ENCODE results near the gene PTPRG. TPM values are rescaled to one million over a fixed set of nuclear protein-coding genes. Genes with fewer than 3 reads are reported as not detected.

PTPRG gene
- total RNA-seq, 2 donors from 2014 or later, result 76.5 to 108 TPM

- Histone ChIP-seq H3K36me3 (ENCODE audit: control insufficient read depth, insufficient read depth, low read length) (peaks cover 5% of the 10 kb centered on the region), H3K4me1 (ENCODE audit: control insufficient read depth, insufficient read depth, low read length) (no peaks in the 10 kb centered on the region), H3K27ac (ENCODE audit: low read depth, low read length) (no peak overlapping the region), H3K27me3 (ENCODE audit: control insufficient read depth, insufficient read depth, low read length, poor library complexity, severe bottlenecking) (no peaks in the 10 kb centered on the region), H3K9me3 (ENCODE audit: control insufficient read depth, low read length) (peaks cover 9% of the 10 kb centered on the region), H3K9ac (ENCODE audit: extremely low read depth, low read length, poor library complexity, severe bottlenecking) (no peak overlapping the region), H3K4me3 (ENCODE audit: low read length) (no peak overlapping the region)
- DNase-seq, result no peak
- Mint-ChIP-seq H3K4me1 (peaks cover 3% of the 10 kb centered on the region), H3K27ac (no peak overlapping the region), H3K9me3 (no peaks in the 10 kb centered on the region), H3K36me3 (ENCODE audit: low read depth) (peaks cover 8% of the 10 kb centered on the region), H3K4me3 (no peak overlapping the region), H3K27me3 (ENCODE audit: insufficient read depth) (no peaks in the 10 kb centered on the region)
- no peak for TF ChIP-seq CTCF (conservative IDR thresholded peaks at IDR 0.05)
- 83 to 99% methylated on average over 1 to 3 of the region's 3 CpGs for WGBS, 2 experiments (ENCODE audit: insufficient coverage in 1 of 2, insufficient read length in 1 of 2)
Observed at GRCh38 chr3:61819861-61820260, 258.5 kb downstream of the PTPRG start.

- H3K4me3 ChIP-seq (ENCODE audit: low read length), result no peak overlapping the region
- no peak for TF ChIP-seq CTCF (conservative IDR thresholded peaks at IDR 0.05)
- Mint-ChIP-seq H3K4me1 (peaks cover 2% of the 10 kb centered on the region), H3K9me3 (no peaks in the 10 kb centered on the region), H3K27ac (no peak overlapping the region), H3K36me3 (ENCODE audit: low read depth) (peaks cover 8% of the 10 kb centered on the region), H3K4me3 (no peak overlapping the region), H3K27me3 (ENCODE audit: insufficient read depth) (no peaks in the 10 kb centered on the region)
- no peaks in the 10 kb centered on the region for H3K27me3 ChIP-seq (ENCODE audit: control insufficient read depth, insufficient read depth, low read length, poor library complexity, severe bottlenecking)
- H3K4me1 ChIP-seq (ENCODE audit: control insufficient read depth, insufficient read depth, low read length), result no peaks in the 10 kb centered on the region
- DNase-seq, result no peak
- H3K36me3 ChIP-seq (ENCODE audit: control insufficient read depth, insufficient read depth, low read length), result peaks cover 5% of the 10 kb centered on the region
- H3K9ac ChIP-seq (ENCODE audit: extremely low read depth, low read length, poor library complexity, severe bottlenecking), result no peak overlapping the region
- WGBS, 2 experiments (ENCODE audit: insufficient coverage in 1 of 2, insufficient read length in 1 of 2), result 96 to 97% methylated on average over 5 to 6 of the region's 6 CpGs
- H3K27ac ChIP-seq (ENCODE audit: low read depth, low read length), result no peak overlapping the region
- H3K9me3 ChIP-seq (ENCODE audit: control insufficient read depth, low read length), result peaks cover 9% of the 10 kb centered on the region
Observed at GRCh38 chr3:61820306-61820992, 259.1 kb downstream of the PTPRG start.

- H3K36me3 ChIP-seq (ENCODE audit: control insufficient read depth, insufficient read depth, low read length), result peaks cover 5% of the 10 kb centered on the region
- no peak overlapping the region for H3K4me3 ChIP-seq (ENCODE audit: low read length)
- peaks cover 9% of the 10 kb centered on the region for H3K9me3 ChIP-seq (ENCODE audit: control insufficient read depth, low read length)
- no peak overlapping the region for H3K27ac Mint-ChIP-seq
- no peaks in the 10 kb centered on the region for H3K27me3 ChIP-seq (ENCODE audit: control insufficient read depth, insufficient read depth, low read length, poor library complexity, severe bottlenecking)
- no peaks in the 10 kb centered on the region for H3K4me1 ChIP-seq (ENCODE audit: control insufficient read depth, insufficient read depth, low read length)
- H3K27me3 Mint-ChIP-seq (ENCODE audit: insufficient read depth), result no peaks in the 10 kb centered on the region
- no peak for TF ChIP-seq CTCF (conservative IDR thresholded peaks at IDR 0.05)
- WGBS, 2 experiments (ENCODE audit: insufficient coverage in 1 of 2, insufficient read length in 1 of 2), result 100% methylated on average over 1 of the region's 1 CpG; no CpG with 5 or more reads in 1 of the 2 experiments
- H3K27ac ChIP-seq (ENCODE audit: low read depth, low read length), result no peak overlapping the region
- no peaks in the 10 kb centered on the region for H3K4me1 Mint-ChIP-seq
- H3K9ac ChIP-seq (ENCODE audit: extremely low read depth, low read length, poor library complexity, severe bottlenecking), result no peak overlapping the region
- no peaks in the 10 kb centered on the region for H3K9me3 Mint-ChIP-seq
- DNase-seq, result no peak
- H3K4me3 Mint-ChIP-seq, result no peak overlapping the region
- H3K36me3 Mint-ChIP-seq (ENCODE audit: low read depth), result peaks cover 8% of the 10 kb centered on the region
Observed at GRCh38 chr3:61821823-61822251, 260.5 kb downstream of the PTPRG start.
